Keratinocyte (primary cell): ENCODE results near the gene GTF2IRD2.
"Not testable (repeated sequence)": the region's sequence is repeated elsewhere in the genome, so short reads cannot be mapped to it uniquely, and the experiment has no call there.

ENCODE experiments used
- EZH2 ChIP-seq: IDR thresholded peaks from one replicate; pipeline ENCODE4 v1.6.1; 2012; ENCODE audit warnings: inconsistent platforms, mild to moderate bottlenecking, low read length, moderate library complexity
- TF ChIP-seq, protein P1 (sequence below), 3 experiments: IDR thresholded peaks in 1 of 3; conservative IDR thresholded peaks in 1 of 3; optimal IDR thresholded peaks in 1 of 3; 2 replicates in 2 of 3; 3 replicates in 1 of 3; pipeline versions ENCODE3 to v1.5.1; 2011; ENCODE audit warnings: low read length in 3 of 3, mild to moderate bottlenecking in 3 of 3, moderate library complexity in 2 of 3, control low read depth in 1 of 3, inconsistent platforms in 1 of 3; ENCODE audit not compliant: insufficient read depth in 2 of 3; ENCODE audit errors: extremely low read depth in 1 of 3

DNA sequence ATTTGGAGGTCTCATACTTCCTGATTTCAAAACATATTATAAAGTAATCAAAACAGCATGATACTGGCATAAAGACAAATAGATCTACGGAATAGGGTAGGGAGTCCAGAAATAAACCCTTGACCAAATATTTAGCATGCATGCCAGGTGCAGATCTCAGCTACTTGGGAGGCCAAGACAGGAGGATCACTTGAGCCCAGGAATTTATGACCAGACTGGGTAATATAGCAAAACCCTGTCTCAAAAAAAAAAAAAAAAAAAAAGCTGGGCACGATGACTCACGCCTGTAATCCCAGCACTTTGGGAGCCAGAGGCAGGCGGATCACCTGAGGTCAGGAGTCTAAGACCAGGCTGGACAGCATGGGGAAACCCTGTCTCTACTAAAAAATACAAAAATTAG, 21.4 kb downstream of the GTF2IRD2 start:
- TF ChIP-seq, protein P1, sequence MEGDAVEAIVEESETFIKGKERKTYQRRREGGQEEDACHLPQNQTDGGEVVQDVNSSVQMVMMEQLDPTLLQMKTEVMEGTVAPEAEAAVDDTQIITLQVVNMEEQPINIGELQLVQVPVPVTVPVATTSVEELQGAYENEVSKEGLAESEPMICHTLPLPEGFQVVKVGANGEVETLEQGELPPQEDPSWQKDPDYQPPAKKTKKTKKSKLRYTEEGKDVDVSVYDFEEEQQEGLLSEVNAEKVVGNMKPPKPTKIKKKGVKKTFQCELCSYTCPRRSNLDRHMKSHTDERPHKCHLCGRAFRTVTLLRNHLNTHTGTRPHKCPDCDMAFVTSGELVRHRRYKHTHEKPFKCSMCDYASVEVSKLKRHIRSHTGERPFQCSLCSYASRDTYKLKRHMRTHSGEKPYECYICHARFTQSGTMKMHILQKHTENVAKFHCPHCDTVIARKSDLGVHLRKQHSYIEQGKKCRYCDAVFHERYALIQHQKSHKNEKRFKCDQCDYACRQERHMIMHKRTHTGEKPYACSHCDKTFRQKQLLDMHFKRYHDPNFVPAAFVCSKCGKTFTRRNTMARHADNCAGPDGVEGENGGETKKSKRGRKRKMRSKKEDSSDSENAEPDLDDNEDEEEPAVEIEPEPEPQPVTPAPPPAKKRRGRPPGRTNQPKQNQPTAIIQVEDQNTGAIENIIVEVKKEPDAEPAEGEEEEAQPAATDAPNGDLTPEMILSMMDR (optimal IDR thresholded peaks at IDR 0.05 in 1 of 3, IDR thresholded peaks at IDR 0.05 in 1 of 3, conservative IDR thresholded peaks at IDR 0.05 in 1 of 3; ENCODE audit: extremely low read depth in 1 of 3, insufficient read depth in 2 of 3, low read length in 3 of 3), result not testable (repeated sequence)
- TF ChIP-seq EZH2, result not testable (repeated sequence)
